Osteocyte (in vitro differentiated cells): ENCODE measurements around the gene PRIM2. TPM values are rescaled to one million over a fixed set of nuclear protein-coding genes. Genes with fewer than 3 reads are reported as not detected.
"Not testable (repeated sequence)": the region's sequence is repeated elsewhere in the genome, so short reads cannot be mapped to it uniquely, and the experiment has no call there.

Experiments
- DNase-seq: peaks from one replicate; pipeline ENCODE4 v3.0.0; 2021; ENCODE audit warnings: mixed read lengths; ENCODE audit not compliant: unreplicated experiment; ENCODE audit errors: extremely low spot score
- H3K27ac Mint-ChIP-seq: one replicate; pipeline ENCODE4 v1.8.0; 2021; ENCODE audit warnings: mild to moderate bottlenecking, mixed read lengths; ENCODE audit not compliant: unreplicated experiment
- H3K27me3 Mint-ChIP-seq: one replicate; pipeline ENCODE4 v1.8.0; 2021; ENCODE audit warnings: mixed read lengths; ENCODE audit not compliant: unreplicated experiment
- H3K36me3 Mint-ChIP-seq: one replicate; pipeline ENCODE4 v1.8.0; 2021; ENCODE audit warnings: mixed read lengths; ENCODE audit not compliant: unreplicated experiment
- H3K4me1 Mint-ChIP-seq: one replicate; pipeline ENCODE4 v1.8.0; 2021; ENCODE audit warnings: mixed read lengths; ENCODE audit not compliant: unreplicated experiment
- H3K4me3 Mint-ChIP-seq: one replicate; pipeline ENCODE4 v1.8.0; 2021; ENCODE audit warnings: mild to moderate bottlenecking, moderate library complexity, mixed read lengths; ENCODE audit not compliant: unreplicated experiment
- H3K9me3 Mint-ChIP-seq: one replicate; pipeline ENCODE4 v1.8.0; 2021; ENCODE audit warnings: mixed read lengths; ENCODE audit not compliant: unreplicated experiment
- CTCF ChIP-seq: fragments of 200-600 bp; sonication (generic); IDR thresholded peaks from 2 replicates; pipeline ENCODE4 v1.5.0; 2021; ENCODE audit warnings: antibody characterized with exemption, mild to moderate bottlenecking, moderate library complexity
- microRNA-seq: library from miRNA; unstranded; fragments of <30 nt; microRNA quantifications from one replicate; pipeline ENCODE4 v1.1.0, GENCODE V29; 2020; ENCODE audit not compliant: unreplicated experiment
- total RNA-seq: library from RNA; stranded (reverse); gene quantifications from 2 replicates; pipeline ENCODE4 v1.2.1, GENCODE V29; 2021

The PRIM2 gene
- total RNA-seq, 1 donor from 2014 or later = 10.4 TPM

- DNase-seq, H3K27me3 Mint-ChIP-seq, H3K4me1 Mint-ChIP-seq, H3K27ac Mint-ChIP-seq, H3K4me3 Mint-ChIP-seq, H3K36me3 Mint-ChIP-seq, H3K9me3 Mint-ChIP-seq: not testable (repeated sequence)
These were observed 353.8 kb downstream of the PRIM2 start for GRCh38 chr6:57671237-57671636.

GRCh38 chr6:57671937-57672627 is 354.7 kb downstream of the PRIM2 start:
- H3K36me3 Mint-ChIP-seq, H3K27me3 Mint-ChIP-seq, DNase-seq, H3K27ac Mint-ChIP-seq, H3K9me3 Mint-ChIP-seq, H3K4me3 Mint-ChIP-seq, H3K4me1 Mint-ChIP-seq: not testable (repeated sequence)
- TF ChIP-seq CTCF = peak; percentile 28

GRCh38 chr6:57673281-57673680 is 355.9 kb downstream of the PRIM2 start:
- DNase-seq, H3K4me1 Mint-ChIP-seq, H3K9me3 Mint-ChIP-seq, H3K27ac Mint-ChIP-seq, H3K4me3 Mint-ChIP-seq, H3K36me3 Mint-ChIP-seq: not testable (repeated sequence)
- H3K27me3 Mint-ChIP-seq = peaks cover 12% of the 10 kb centered on the region

GRCh38 chr6:57675386-57675785 is 358.0 kb downstream of the PRIM2 start:
- H3K4me3 Mint-ChIP-seq, H3K36me3 Mint-ChIP-seq, H3K9me3 Mint-ChIP-seq, DNase-seq, H3K4me1 Mint-ChIP-seq, H3K27ac Mint-ChIP-seq: not testable (repeated sequence)
- peaks cover 16% of the 10 kb centered on the region for H3K27me3 Mint-ChIP-seq

GRCh38 chr6:57696382-57696781 is 379.0 kb downstream of the PRIM2 start:
- not testable (repeated sequence) for H3K4me1 Mint-ChIP-seq, DNase-seq, H3K27ac Mint-ChIP-seq, H3K9me3 Mint-ChIP-seq, H3K4me3 Mint-ChIP-seq, H3K36me3 Mint-ChIP-seq
- peaks cover 26% of the 10 kb centered on the region for H3K27me3 Mint-ChIP-seq

Small RNAs within 50 kb of the gene (microRNA-seq; reads per million reads assigned to microRNA genes)
- not detected for gene MIR548U

Other genes starting within 250 kb of the PRIM2 start
- gene ZNF451, start 227.4 kb upstream of the PRIM2 start, total RNA-seq = 53.1 and 53.6 TPM in 2 replicates
- gene BAG2, start 145.3 kb upstream of the PRIM2 start, total RNA-seq = 8.8 and 9.1 TPM in 2 replicates
- gene RAB23, start 95.3 kb upstream of the PRIM2 start, total RNA-seq = 33.8 and 35.2 TPM in 2 replicates